GM19035 (cell line): Measurements from ENCODE around the gene TFPT.
"Not testable (repeated sequence)": the region's sequence is repeated elsewhere in the genome, so short reads cannot be mapped to it uniquely, and the experiment has no call there.

Experiments used
- ATAC-seq: cut with Tn5 transposase; IDR thresholded peaks from one replicate; pipeline ENCODE4 v1.9.1; 2021; ENCODE audit not compliant: unreplicated experiment

Gene TFPT

GRCh38 chr19:54124393-54124792 is 8.9 kb upstream of the TFPT start:
- ATAC-seq: no peak

GRCh38 chr19:54123682-54124081 is 8.2 kb upstream of the TFPT start:
- ATAC-seq: no peak

GRCh38 chr19:54121259-54121658 is 5.8 kb upstream of the TFPT start:
- no peak for ATAC-seq

GRCh38 chr19:54114340-54115108 is 933 bp downstream of the TFPT start:
- no peak for ATAC-seq

GRCh38 chr19:54109651-54110050 is 5.8 kb downstream of the TFPT start:
- ATAC-seq: no peak

- no peak for ATAC-seq
These were observed 7.0 kb downstream of the TFPT start for GRCh38 chr19:54108496-54108895.

GRCh38 chr19:54107876-54108490 is 7.5 kb downstream of the TFPT start:
- ATAC-seq: no peak

- no peak for ATAC-seq
These were observed 8.7 kb downstream of the TFPT start for GRCh38 chr19:54106716-54107115.

- no peak for ATAC-seq
These were observed 9.7 kb downstream of the TFPT start for GRCh38 chr19:54105796-54106195.

- ATAC-seq: no peak
These were observed 10.3 kb downstream of the TFPT start for GRCh38 chr19:54104998-54105715.

GRCh38 chr19:54102421-54103169 is 12.9 kb downstream of the TFPT start, which contains the start of gene NDUFA3:
NDUFA3 (plus strand) TSS chr19:54102855; CDS start chr19:54102879, 24 bp downstream.
- peak; percentile 94 for ATAC-seq

- ATAC-seq: no peak
These were observed 14.9 kb downstream of the TFPT start, which contains the start of gene OSCAR for GRCh38 chr19:54100561-54100960. OSCAR (minus strand) TSS chr19:54100803; CDS start chr19:54100792, 11 bp downstream.

- not testable (repeated sequence) for ATAC-seq
These were observed 15.6 kb downstream of the TFPT start for GRCh38 chr19:54099903-54100255.

- no peak for ATAC-seq
These were observed 16.1 kb downstream of the TFPT start for GRCh38 chr19:54099190-54099902.

GRCh38 chr19:54096617-54097106 is 18.8 kb downstream of the TFPT start:
- ATAC-seq: no peak

- ATAC-seq: not testable (repeated sequence)
These were observed 19.4 kb downstream of the TFPT start for GRCh38 chr19:54095859-54096616.

- ATAC-seq: no peak
These were observed 20.2 kb downstream of the TFPT start for GRCh38 chr19:54095136-54095858.

GRCh38 chr19:54094426-54095000 is 20.9 kb downstream of the TFPT start:
- ATAC-seq: no peak

- no peak for ATAC-seq
These were observed 31.0 kb downstream of the TFPT start for GRCh38 chr19:54084410-54084809.
